Measurements from ENCODE around the gene IFT43. TPM values are rescaled to one million over a fixed set of nuclear protein-coding genes. Genes with fewer than 3 reads are reported as not detected.

The IFT43 gene
- total and polyA plus RNA-seq, 9 of the 15 experiments (the other 6 are each of a cell fraction or from before 2014, with no cell fraction given): 4.9 to 12.8 (median 8.0) TPM

DNA sequence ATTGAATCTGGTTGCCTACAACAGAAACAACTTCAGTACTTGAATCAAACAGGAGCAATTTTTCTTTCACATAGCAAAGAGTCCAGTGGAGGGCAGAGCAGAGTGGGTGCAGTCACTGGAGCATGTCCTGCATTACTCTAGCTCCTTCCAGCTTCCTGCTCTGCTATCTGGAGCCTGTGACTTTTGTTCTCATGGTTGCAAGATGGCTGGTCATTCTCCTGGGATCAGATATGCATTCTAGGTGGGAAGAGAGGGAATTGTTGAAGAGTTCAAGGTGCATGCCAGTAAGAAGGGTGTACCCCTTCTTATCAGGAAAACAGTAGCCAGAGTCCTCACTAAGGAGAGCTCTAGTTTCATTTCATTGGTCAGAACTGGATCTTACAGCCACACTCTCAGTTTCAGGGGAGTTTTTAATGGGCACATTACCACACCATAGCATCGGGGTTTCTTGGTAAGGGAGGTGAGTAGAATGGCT is 8.0 kb downstream of the IFT43 start (continued):
- TF ChIP-seq CHD2 (IDR thresholded peaks at IDR 0.05; ENCODE audit: low read depth, low read length): no peak
- no peak for TF ChIP-seq ZNF699 (CRISPR knock-in tag; IDR thresholded peaks at IDR 0.05; ENCODE audit: insufficient replicate concordance)

DNA sequence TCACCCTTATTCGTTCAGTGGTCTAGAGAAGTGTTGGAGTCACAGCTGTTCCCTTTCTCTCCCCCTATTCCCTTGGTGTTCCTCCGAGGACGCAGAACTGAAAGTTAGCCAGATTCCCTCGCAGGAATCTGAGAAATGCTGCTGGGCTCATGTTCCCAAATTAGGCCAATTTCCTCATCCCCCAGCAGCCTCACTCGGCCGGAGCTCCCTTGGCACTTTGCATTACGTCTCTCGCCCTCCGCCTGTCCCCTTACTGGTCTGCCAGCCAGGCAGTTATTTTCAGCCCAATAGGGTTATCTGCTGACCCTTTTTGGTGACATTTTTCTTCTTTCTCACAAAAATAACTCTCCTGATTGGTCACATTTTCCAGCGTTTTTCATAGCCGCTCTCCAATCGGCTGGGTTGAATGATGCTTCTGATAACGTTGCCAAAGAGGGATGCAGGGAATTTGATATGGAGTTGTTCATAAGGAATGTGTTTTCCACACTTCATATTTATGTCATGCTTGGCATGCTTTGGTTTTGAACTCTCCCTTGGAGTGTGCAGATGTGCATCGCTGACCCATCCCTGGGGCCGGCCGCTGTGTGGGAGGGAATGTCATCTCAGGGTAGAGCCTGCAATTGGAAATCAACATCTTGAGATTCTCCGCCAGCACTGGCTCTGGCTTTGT is 9.9 kb downstream of the IFT43 start:
- Histone ChIP-seq H3K4me2 (ENCODE audit: insufficient read depth, low read length) (no peak overlapping the region), H2AFZ (ENCODE audit: low read depth, low read length) (no peak overlapping the region), H3K4me3 (no peak overlapping the region), H3K27me3 (ENCODE audit: control insufficient read depth in 2 of 2, insufficient read depth in 2 of 2, low read length in 2 of 2) (no peaks in the 10 kb centered on the region), H3K9me3 (replicated peaks; ENCODE audit: control insufficient read depth, insufficient read depth, low read depth, low read length) (no peaks in the 10 kb centered on the region), H3K79me2 (ENCODE audit: control insufficient read depth, insufficient read depth, low read length) (no peaks in the 10 kb centered on the region), H4K20me1 (replicated peaks; ENCODE audit: control insufficient read depth, insufficient read depth, low read length) (no peaks in the 10 kb centered on the region), H3K9ac (ENCODE audit: insufficient read depth in 1 of 2, low read depth in 2 of 2, low read length in 2 of 2) (no peak overlapping the region), H3K36me3 (ENCODE audit: control insufficient read depth, insufficient read depth, low read length) (no peaks in the 10 kb centered on the region), H3K9me1 (ENCODE audit: control insufficient read depth, insufficient read depth, low read length) (no peaks in the 10 kb centered on the region), H3K27ac (ENCODE audit: extremely low read depth, low read depth, low read length) (no peak overlapping the region), H3K4me1 (replicated peaks in 1 of 2; ENCODE audit: control insufficient read depth in 2 of 2, insufficient read depth in 2 of 2, low read length in 2 of 2) (no peaks in the 10 kb centered on the region; a peak in 1 of 5 replicates)
- WGBS (ENCODE audit: insufficient coverage, low coverage, missing lambda C conversion rate): 55% methylated on average over 17 of the region's 17 CpGs
- intact Hi-C loops (cut with micrococcal nuclease): no loop called here
- in situ Hi-C loops (cut with MboI): no loop called here
- DNase-seq (ENCODE audit: extremely low read depth in 1 of 4, low spot score in 3 of 4) (no peak), FAIRE-seq (no peak), ATAC-seq (no peak)
- no TSS peak for BruUV-seq (replicated peaks)
- CTCF ChIA-PET (ENCODE audit: low intra/inter-chr PET ratio): no interaction called here
- POLR2A ChIA-PET: interaction anchor here (0.6 kb wide), 1 partner anchor 9 kb away, joined by 3 read pairs; no protein-coding TSS in a partner anchor
- TF ChIP-seq SMAD1 (IDR thresholded peaks at IDR 0.05; ENCODE audit: low read depth, low read length, partially characterized antibody) (no peak), ZNF347 (CRISPR knock-in tag; IDR thresholded peaks at IDR 0.05; ENCODE audit: low read depth) (no peak), EZH2 (IDR thresholded peaks at IDR 0.05; ENCODE audit: borderline replicate concordance, low read depth, low read length) (no peak), MCM3 (IDR thresholded peaks at IDR 0.05) (no peak), SREBF2 (CRISPR knock-in tag; IDR thresholded peaks at IDR 0.05) (no peak), ZSCAN32 (CRISPR knock-in tag; IDR thresholded peaks at IDR 0.05) (no peak), DDX20 (tag; IDR thresholded peaks at IDR 0.05; ENCODE audit: low read depth) (no peak), ZNF717 (CRISPR knock-in tag; IDR thresholded peaks at IDR 0.05) (no peak)
- TF ChIP-seq, protein P1, sequence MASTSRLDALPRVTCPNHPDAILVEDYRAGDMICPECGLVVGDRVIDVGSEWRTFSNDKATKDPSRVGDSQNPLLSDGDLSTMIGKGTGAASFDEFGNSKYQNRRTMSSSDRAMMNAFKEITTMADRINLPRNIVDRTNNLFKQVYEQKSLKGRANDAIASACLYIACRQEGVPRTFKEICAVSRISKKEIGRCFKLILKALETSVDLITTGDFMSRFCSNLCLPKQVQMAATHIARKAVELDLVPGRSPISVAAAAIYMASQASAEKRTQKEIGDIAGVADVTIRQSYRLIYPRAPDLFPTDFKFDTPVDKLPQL (IDR thresholded peaks at IDR 0.05; ENCODE audit: extremely low read depth, insufficient read length): no peak
- TF ChIP-seq, protein P2, sequence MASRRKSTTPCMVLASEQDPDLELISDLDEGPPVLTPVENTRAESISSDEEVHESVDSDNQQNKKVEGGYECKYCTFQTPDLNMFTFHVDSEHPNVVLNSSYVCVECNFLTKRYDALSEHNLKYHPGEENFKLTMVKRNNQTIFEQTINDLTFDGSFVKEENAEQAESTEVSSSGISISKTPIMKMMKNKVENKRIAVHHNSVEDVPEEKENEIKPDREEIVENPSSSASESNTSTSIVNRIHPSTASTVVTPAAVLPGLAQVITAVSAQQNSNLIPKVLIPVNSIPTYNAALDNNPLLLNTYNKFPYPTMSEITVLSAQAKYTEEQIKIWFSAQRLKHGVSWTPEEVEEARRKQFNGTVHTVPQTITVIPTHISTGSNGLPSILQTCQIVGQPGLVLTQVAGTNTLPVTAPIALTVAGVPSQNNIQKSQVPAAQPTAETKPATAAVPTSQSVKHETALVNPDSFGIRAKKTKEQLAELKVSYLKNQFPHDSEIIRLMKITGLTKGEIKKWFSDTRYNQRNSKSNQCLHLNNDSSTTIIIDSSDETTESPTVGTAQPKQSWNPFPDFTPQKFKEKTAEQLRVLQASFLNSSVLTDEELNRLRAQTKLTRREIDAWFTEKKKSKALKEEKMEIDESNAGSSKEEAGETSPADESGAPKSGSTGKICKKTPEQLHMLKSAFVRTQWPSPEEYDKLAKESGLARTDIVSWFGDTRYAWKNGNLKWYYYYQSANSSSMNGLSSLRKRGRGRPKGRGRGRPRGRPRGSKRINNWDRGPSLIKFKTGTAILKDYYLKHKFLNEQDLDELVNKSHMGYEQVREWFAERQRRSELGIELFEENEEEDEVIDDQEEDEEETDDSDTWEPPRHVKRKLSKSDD (conservative IDR thresholded peaks at IDR 0.05; ENCODE audit: low read length): no peak
- TF ChIP-seq, protein P3, sequence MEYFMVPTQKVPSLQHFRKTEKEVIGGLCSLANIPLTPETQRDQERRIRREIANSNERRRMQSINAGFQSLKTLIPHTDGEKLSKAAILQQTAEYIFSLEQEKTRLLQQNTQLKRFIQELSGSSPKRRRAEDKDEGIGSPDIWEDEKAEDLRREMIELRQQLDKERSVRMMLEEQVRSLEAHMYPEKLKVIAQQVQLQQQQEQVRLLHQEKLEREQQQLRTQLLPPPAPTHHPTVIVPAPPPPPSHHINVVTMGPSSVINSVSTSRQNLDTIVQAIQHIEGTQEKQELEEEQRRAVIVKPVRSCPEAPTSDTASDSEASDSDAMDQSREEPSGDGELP (CRISPR knock-in tag; IDR thresholded peaks at IDR 0.05; ENCODE audit: borderline replicate concordance): no peak
- TF ChIP-seq, protein P4, sequence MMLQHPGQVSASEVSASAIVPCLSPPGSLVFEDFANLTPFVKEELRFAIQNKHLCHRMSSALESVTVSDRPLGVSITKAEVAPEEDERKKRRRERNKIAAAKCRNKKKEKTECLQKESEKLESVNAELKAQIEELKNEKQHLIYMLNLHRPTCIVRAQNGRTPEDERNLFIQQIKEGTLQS (IDR thresholded peaks at IDR 0.05): no peak
- TF ChIP-seq, protein P4 (CRISPR knock-in tag; conservative IDR thresholded peaks at IDR 0.05): no peak

All from K562 (cell line).